ENCODE data around the gene DTD1.

DTD1 gene

DNA sequence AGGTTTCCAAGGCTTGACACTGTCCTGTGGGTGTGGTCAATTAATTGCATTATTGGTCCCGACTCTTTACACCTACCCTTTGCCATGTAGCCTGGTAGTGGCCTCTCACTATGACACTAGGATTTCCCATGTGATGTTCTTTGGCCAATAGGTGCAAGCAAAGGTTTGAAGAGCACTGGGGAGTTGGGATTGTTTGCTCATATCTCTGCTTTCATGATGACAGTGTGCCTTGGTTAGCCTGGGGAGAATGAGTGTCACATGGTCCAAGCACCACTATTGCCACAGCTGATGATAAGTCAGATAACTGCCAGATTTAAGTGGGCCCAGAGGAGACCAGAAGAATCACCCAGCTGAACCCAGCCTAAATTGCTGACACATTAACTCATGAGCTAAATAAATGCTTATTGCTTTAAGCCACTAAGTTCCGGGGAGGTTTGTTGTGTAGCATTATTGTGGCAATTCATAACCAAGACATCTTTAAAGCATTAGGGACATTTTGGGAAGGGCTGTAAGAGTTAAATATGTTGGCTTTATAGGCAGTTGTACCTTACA, 208.5 kb downstream of the DTD1 start:
- DNase-seq: no peak

DNA sequence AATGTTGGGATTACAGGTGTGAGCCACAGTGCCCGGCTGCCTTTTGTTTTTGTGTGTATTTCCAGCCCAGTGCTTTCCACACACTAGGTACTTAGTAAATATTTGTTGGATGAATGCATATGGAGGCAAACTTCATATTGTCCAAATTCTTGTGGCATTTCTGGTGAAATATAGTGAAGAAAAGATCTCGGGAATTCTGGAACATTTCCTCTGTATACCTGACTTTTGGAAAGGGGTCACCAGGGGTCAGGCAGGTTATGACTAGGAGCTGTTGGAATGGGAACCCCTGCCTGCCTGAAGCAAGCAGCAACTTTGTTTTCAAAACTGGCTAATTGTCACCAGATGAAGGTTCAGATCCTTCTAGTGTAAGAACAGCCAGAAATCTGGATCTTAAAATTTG, 213.7 kb downstream of the DTD1 start:
- no peak for DNase-seq

DNA sequence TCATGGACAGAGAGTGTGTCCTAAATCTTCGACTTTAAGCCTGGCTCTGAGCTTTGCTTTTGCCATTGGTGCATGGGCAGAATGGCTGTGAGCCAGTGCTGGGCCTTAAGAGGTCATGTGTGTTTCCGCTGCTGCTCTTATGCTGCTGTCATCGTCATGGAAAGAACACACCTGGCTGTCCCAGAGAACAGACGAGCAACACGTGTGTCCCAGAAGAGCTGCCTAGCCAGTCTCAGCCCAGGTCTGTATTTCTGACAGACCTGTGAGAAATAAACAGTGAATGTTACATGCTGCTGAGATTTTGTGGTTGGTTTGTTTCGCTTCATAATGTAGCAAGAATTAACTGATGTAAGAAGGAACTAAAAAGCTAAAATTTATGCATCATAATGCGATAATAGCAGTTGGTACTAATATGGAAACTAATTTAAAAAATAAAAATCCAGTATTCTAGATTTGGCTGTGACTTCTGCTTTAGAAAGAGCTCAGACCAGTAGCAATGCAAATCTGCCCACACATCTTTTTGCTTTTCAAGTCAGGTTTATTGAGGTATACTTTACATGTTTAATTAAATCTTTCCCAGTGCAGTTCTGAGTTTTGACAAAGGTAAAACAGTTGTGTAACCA, 214.3 kb downstream of the DTD1 start:
- no peak for DNase-seq

DNA sequence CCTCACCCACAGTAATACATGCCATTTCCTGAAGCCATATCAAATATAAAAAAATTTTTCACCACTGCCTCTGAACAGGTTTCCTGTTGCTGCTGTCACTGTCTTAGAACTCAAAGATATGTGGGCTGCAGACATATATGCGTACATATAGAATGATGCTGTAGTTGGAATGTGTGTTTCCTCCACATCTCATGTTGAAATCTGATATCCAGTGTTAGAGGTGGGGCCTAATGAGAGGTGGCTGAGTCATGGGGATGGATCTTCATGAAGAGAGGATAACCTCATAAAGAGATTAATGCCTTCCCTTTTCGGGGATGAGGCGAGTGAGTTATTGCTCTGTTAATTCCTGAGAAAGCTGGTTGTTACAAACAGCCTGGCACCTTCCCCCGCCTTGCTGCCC, 218.0 kb downstream of the DTD1 start:
- no peak for DNase-seq

DNA sequence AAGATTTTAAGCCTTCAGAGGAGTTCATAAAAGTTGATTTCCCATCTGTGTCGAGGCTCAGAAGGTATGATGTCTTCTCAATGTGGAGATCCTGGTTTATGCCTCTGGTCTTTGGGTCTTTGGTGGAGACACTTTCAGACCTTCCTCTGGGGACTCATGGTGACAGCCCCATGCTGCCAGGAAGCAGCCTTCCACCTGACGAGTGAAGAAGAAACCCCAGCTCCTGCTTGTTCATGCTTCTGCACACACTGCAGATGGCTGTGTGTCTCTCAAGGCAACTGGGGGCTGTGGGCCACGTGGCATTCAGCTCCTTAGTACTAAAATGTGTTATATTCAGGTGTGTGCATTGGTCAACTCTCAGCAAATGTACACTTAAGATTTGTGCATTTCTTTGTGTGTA, 220.9 kb downstream of the DTD1 start:
- DNase-seq: no peak

DNA sequence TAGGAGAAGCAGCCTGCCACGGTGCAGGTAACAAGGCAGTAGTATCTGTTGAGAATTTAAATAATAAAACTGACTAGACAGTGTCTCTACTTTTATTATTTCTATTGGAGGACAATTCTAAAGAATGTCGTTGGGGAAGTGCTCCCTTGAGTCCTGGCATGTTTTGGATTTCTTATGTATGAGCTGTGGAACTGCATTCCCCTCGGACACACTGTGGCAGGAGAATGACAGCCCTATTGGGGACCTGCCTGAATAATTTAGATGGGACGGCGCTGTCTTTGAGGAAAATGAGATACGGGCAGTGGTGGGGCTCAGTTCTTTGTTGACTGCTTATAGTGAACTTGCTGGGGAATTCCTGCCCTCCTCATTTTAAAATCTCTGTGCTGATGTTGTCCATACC, 223.3 kb downstream of the DTD1 start:
- no peak for DNase-seq

DNA sequence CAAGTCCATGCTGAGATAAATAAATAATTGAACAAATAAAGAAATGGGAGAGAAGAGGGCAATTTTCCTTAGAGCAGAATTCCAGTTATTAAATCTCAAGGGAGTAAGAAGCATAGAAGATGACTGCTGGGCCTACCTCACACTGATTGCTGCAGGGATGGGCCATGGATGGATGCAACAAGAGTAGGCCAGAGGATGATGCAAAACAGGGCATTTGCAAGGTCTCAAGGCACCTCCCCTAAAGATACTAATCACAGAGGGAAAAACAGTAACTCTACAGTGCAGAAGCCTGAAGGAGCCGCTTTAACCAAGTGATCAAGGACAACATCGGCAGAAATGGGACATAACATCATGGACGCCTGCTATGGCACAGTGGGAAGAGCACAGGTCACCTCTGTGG, 224.1 kb downstream of the DTD1 start:
- DNase-seq: no peak

DNA sequence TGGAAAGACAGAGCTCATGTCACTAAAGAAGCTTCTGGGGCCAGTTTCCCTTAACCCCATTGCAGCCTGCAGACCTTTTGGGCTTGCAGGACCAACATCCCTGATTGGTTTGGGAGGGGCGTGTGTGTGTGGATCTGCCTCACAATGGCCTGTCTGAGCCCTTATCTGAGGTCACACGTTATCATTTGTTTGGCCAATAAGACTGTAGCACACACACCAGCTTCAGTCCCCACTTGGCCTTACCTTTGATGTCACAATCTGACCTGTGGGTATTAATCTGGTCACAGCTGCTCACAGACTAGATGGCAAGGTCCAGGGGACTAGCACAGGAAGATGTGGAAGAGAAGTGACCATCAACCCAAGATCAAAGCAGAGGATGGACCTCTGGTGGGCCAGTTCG, 225.6 kb downstream of the DTD1 start, which contains the start of gene SCP2D1:
Gene SCP2D1 (plus strand): TSS at position 301 of the 400 bp plus-strand sequence. CDS start 33 bp downstream, at position 334.
- DNase-seq: no peak

DNA sequence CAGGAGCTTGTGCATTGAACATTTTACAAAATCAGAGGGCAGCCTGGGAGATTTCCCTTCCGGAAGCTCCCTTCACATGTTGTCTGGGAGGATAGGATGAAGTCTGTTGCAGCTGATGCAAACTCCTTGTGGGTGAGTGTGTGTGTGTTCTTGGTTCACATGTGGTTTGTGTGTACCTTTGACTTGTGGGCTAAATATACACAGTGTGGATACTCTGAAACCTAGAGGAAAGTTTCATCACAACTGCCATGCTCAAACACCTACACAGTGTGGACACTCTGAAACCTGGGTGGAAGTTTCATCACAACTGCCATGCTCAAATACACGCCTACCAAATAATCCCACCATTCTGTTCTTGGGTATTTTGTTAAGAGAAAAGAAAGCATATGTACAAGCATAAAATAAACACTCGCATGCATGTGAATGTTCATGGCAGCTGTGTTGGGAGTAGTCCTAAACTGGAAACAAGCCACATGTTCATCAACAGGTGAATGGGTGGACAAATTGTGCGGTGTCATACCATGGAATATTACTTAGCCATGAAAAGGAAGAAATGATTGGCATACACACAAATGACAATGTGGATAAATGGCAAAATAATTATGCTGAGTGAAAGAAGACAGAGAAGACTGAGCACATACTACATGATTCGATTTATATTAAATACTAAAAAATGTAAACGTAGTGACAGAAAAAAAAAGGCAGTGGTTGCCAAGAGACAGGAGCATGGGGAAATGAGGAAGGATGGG, 227.5 kb downstream of the DTD1 start:
- DNase-seq: no peak

Data from effector CD8-positive, alpha-beta T cell (primary cell).